Measurements from ENCODE around the gene SEC24C. TPM values are rescaled to one million over a fixed set of nuclear protein-coding genes. Genes with fewer than 3 reads are reported as not detected.
A peak's percentile ranks its signal among the peaks of the same experiment; 100 is the strongest.
"Not testable (repeated sequence)": the region's sequence is repeated elsewhere in the genome, so short reads cannot be mapped to it uniquely, and the experiment has no call there.

The SEC24C gene, protein sequence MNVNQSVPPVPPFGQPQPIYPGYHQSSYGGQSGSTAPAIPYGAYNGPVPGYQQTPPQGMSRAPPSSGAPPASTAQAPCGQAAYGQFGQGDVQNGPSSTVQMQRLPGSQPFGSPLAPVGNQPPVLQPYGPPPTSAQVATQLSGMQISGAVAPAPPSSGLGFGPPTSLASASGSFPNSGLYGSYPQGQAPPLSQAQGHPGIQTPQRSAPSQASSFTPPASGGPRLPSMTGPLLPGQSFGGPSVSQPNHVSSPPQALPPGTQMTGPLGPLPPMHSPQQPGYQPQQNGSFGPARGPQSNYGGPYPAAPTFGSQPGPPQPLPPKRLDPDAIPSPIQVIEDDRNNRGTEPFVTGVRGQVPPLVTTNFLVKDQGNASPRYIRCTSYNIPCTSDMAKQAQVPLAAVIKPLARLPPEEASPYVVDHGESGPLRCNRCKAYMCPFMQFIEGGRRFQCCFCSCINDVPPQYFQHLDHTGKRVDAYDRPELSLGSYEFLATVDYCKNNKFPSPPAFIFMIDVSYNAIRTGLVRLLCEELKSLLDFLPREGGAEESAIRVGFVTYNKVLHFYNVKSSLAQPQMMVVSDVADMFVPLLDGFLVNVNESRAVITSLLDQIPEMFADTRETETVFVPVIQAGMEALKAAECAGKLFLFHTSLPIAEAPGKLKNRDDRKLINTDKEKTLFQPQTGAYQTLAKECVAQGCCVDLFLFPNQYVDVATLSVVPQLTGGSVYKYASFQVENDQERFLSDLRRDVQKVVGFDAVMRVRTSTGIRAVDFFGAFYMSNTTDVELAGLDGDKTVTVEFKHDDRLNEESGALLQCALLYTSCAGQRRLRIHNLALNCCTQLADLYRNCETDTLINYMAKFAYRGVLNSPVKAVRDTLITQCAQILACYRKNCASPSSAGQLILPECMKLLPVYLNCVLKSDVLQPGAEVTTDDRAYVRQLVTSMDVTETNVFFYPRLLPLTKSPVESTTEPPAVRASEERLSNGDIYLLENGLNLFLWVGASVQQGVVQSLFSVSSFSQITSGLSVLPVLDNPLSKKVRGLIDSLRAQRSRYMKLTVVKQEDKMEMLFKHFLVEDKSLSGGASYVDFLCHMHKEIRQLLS
- total RNA-seq = 81.4 and 85.9 TPM in 2 replicates
- long read RNA-seq, full-length matches to known transcripts = 19 of 121 reads
- long read RNA-seq, partial matches to known transcripts = 87 of 121 reads
- long read RNA-seq, other reads (novel, unspliced or antisense) = 15 of 121 reads

- TF ChIP-seq, protein P1, sequence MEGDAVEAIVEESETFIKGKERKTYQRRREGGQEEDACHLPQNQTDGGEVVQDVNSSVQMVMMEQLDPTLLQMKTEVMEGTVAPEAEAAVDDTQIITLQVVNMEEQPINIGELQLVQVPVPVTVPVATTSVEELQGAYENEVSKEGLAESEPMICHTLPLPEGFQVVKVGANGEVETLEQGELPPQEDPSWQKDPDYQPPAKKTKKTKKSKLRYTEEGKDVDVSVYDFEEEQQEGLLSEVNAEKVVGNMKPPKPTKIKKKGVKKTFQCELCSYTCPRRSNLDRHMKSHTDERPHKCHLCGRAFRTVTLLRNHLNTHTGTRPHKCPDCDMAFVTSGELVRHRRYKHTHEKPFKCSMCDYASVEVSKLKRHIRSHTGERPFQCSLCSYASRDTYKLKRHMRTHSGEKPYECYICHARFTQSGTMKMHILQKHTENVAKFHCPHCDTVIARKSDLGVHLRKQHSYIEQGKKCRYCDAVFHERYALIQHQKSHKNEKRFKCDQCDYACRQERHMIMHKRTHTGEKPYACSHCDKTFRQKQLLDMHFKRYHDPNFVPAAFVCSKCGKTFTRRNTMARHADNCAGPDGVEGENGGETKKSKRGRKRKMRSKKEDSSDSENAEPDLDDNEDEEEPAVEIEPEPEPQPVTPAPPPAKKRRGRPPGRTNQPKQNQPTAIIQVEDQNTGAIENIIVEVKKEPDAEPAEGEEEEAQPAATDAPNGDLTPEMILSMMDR (conservative IDR thresholded peaks at IDR 0.05) = no peak
- Mint-ChIP-seq H3K36me3 (ENCODE audit: low read depth) (peaks cover 2% of the 10 kb centered on the region), H3K4me3 (peak within 1 kb of the TSS; percentile 99), H3K9me3 (no peaks in the 10 kb centered on the region), H3K4me1 (peaks cover 37% of the 10 kb centered on the region), H3K27me3 (ENCODE audit: low read depth) (no peaks in the 10 kb centered on the region), H3K27ac (ENCODE audit: unreplicated experiment) (peak within 1 kb of the TSS; percentile 100)
- DNase-seq (ENCODE audit: low read depth, low spot score) = peak; percentile 89
Measured at GRCh38 chr10:73743905-73744663, at the start of gene SEC24C. Gene SEC24C, plus strand, starts transcription at chr10:73744372. Its CDS starts 2,461 bp downstream, at chr10:73746833.

GRCh38 chr10:73695302-73695701 lies 48.9 kb upstream of the SEC24C start:
- not testable (repeated sequence) for H3K4me1 Mint-ChIP-seq; H3K36me3 Mint-ChIP-seq (ENCODE audit: low read depth); H3K27ac Mint-ChIP-seq (ENCODE audit: unreplicated experiment); H3K9me3 Mint-ChIP-seq; H3K4me3 Mint-ChIP-seq; DNase-seq (ENCODE audit: low read depth, low spot score); H3K27me3 Mint-ChIP-seq (ENCODE audit: low read depth)

DNA sequence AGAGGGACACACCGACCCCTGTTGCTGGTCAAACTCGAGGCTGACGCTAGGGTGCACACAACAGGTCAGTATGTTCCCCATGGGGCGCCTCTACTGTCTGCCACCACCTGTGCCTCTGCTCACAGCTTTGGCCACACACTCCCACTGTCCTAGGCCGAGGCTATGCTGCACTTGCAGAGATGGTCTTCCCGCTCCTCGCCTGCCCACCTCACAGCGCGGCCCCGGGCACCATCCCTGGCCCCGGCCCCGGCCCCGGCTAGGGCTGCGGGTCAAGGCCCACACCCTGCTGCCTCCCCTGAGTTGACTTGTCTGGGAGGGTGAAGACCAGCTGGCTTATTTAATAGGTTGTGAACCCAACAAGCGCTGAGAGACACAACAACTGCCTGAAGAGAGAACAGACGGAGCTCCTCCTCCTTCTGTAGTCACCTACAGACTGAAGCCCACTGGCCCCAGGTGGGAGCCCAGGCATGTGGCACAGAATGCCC lies 46.5 kb upstream of the SEC24C start, which contains the start of gene AGAP5:
TSS of gene AGAP5 (minus strand) at position 435 of the 485 bp plus-strand sequence. CDS start at position 81, 354 bp downstream.
- H3K27me3 Mint-ChIP-seq (ENCODE audit: low read depth); H3K4me3 Mint-ChIP-seq; H3K4me1 Mint-ChIP-seq; DNase-seq (ENCODE audit: low read depth, low spot score); H3K27ac Mint-ChIP-seq (ENCODE audit: unreplicated experiment); H3K9me3 Mint-ChIP-seq; H3K36me3 Mint-ChIP-seq (ENCODE audit: low read depth): not testable (repeated sequence)

DNA sequence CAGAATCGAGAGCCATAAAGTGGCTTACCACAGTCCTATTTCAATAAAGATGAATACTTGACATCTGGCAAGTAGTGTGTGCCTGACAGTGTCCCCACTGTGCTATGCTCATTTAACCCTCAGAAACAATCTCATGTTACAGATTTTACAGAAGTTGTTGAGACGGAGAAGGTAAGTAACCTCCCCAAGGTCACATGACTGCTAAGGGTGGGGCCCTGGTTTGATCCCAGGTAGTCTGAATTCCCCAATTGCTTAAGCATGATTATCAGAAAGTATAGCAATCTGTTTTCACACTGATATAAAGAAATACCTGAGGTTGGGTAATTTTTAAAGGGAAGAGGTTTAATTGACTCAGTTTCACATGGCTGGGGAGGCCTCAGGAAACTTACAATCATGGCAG lies 45.4 kb upstream of the SEC24C start:
- H3K9me3 Mint-ChIP-seq; H3K27ac Mint-ChIP-seq (ENCODE audit: unreplicated experiment); H3K27me3 Mint-ChIP-seq (ENCODE audit: low read depth); H3K4me3 Mint-ChIP-seq; DNase-seq (ENCODE audit: low read depth, low spot score); H3K4me1 Mint-ChIP-seq; H3K36me3 Mint-ChIP-seq (ENCODE audit: low read depth): not testable (repeated sequence)

GRCh38 chr10:73703924-73704323 lies 40.2 kb upstream of the SEC24C start:
- DNase-seq (ENCODE audit: low read depth, low spot score); H3K4me1 Mint-ChIP-seq; H3K27me3 Mint-ChIP-seq (ENCODE audit: low read depth); H3K36me3 Mint-ChIP-seq (ENCODE audit: low read depth); H3K4me3 Mint-ChIP-seq; H3K27ac Mint-ChIP-seq (ENCODE audit: unreplicated experiment); H3K9me3 Mint-ChIP-seq: not testable (repeated sequence)

GRCh38 chr10:73705506-73706072 lies 38.6 kb upstream of the SEC24C start:
- H3K9me3 Mint-ChIP-seq; H3K27ac Mint-ChIP-seq (ENCODE audit: unreplicated experiment); DNase-seq (ENCODE audit: low read depth, low spot score); H3K4me1 Mint-ChIP-seq; H3K4me3 Mint-ChIP-seq; H3K27me3 Mint-ChIP-seq (ENCODE audit: low read depth); H3K36me3 Mint-ChIP-seq (ENCODE audit: low read depth): not testable (repeated sequence)

- not testable (repeated sequence) for DNase-seq (ENCODE audit: low read depth, low spot score); H3K4me1 Mint-ChIP-seq; H3K4me3 Mint-ChIP-seq; H3K27me3 Mint-ChIP-seq (ENCODE audit: low read depth); H3K36me3 Mint-ChIP-seq (ENCODE audit: low read depth); H3K9me3 Mint-ChIP-seq
- peak overlapping the region; percentile 58 for H3K27ac Mint-ChIP-seq (ENCODE audit: unreplicated experiment)
Measured at GRCh38 chr10:73706488-73706887, 37.7 kb upstream of the SEC24C start.

DNA sequence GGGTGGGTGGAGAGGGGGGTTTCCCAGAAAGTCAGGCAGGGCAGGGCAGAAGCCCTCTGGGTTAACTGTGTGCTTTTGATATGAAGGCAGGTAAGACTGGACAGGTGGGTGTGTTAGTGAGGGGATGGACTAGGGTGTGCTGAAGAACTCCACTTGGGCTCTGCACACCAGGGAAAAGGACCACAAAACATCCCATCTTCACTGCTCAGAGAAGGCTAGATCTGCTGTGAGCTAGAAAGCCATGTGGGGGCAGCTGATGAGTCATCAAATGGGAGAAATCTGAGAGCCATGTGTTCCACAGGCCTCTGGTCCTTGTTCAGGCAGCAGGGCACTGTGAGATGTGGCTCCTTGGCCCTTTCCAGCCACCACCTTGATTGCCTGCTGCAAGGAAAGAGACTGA lies 36.5 kb upstream of the SEC24C start:
- H3K4me3 Mint-ChIP-seq; H3K9me3 Mint-ChIP-seq; H3K27ac Mint-ChIP-seq (ENCODE audit: unreplicated experiment); H3K36me3 Mint-ChIP-seq (ENCODE audit: low read depth); DNase-seq (ENCODE audit: low read depth, low spot score); H3K4me1 Mint-ChIP-seq; H3K27me3 Mint-ChIP-seq (ENCODE audit: low read depth): not testable (repeated sequence)

DNA sequence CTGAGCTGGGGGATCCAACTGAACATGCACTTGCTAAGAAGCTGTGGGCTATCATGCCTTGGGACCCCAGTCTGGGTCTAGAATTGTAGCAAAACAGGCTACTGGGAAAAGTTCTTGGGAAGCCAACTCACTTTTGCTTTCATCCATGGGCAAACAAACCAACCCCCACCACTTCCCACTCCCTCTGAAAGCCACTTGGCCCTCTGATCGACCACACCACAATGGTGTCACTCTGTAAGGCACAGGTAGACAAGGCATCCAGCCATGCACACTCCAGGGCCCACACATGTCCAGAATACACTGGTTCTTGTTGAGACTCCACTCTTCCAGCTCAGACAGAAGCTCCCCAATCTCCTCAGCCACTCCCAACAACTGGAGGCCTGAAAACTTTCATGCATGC lies 36.0 kb upstream of the SEC24C start:
- not testable (repeated sequence) for H3K9me3 Mint-ChIP-seq; DNase-seq (ENCODE audit: low read depth, low spot score)
- peak overlapping the region; percentile 67 for H3K27ac Mint-ChIP-seq (ENCODE audit: unreplicated experiment)

GRCh38 chr10:73711683-73712082 lies 32.5 kb upstream of the SEC24C start:
- H3K36me3 Mint-ChIP-seq (ENCODE audit: low read depth); H3K9me3 Mint-ChIP-seq; H3K27ac Mint-ChIP-seq (ENCODE audit: unreplicated experiment); DNase-seq (ENCODE audit: low read depth, low spot score); H3K27me3 Mint-ChIP-seq (ENCODE audit: low read depth); H3K4me1 Mint-ChIP-seq; H3K4me3 Mint-ChIP-seq: not testable (repeated sequence)

More for the DNA sequence above, 36.0 kb upstream of the SEC24C start:
- H3K4me3 Mint-ChIP-seq; H3K27me3 Mint-ChIP-seq (ENCODE audit: low read depth); H3K36me3 Mint-ChIP-seq (ENCODE audit: low read depth); H3K4me1 Mint-ChIP-seq: not testable (repeated sequence)

GRCh38 chr10:73713912-73714311 lies 30.3 kb upstream of the SEC24C start:
- DNase-seq (ENCODE audit: low read depth, low spot score); H3K27ac Mint-ChIP-seq (ENCODE audit: unreplicated experiment); H3K4me3 Mint-ChIP-seq; H3K36me3 Mint-ChIP-seq (ENCODE audit: low read depth); H3K9me3 Mint-ChIP-seq; H3K4me1 Mint-ChIP-seq; H3K27me3 Mint-ChIP-seq (ENCODE audit: low read depth): not testable (repeated sequence)

All from neural crest cell (in vitro differentiated cells).